HG03460 (cell line): ENCODE measurements around the gene CEMP1.
A peak's percentile ranks its signal among the peaks of the same experiment; 100 is the strongest.

ENCODE experiments used
- ATAC-seq: cut with Tn5 transposase; IDR thresholded peaks from one replicate; pipeline ENCODE4 v1.9.1; 2021; ENCODE audit not compliant: unreplicated experiment

CEMP1 gene

DNA sequence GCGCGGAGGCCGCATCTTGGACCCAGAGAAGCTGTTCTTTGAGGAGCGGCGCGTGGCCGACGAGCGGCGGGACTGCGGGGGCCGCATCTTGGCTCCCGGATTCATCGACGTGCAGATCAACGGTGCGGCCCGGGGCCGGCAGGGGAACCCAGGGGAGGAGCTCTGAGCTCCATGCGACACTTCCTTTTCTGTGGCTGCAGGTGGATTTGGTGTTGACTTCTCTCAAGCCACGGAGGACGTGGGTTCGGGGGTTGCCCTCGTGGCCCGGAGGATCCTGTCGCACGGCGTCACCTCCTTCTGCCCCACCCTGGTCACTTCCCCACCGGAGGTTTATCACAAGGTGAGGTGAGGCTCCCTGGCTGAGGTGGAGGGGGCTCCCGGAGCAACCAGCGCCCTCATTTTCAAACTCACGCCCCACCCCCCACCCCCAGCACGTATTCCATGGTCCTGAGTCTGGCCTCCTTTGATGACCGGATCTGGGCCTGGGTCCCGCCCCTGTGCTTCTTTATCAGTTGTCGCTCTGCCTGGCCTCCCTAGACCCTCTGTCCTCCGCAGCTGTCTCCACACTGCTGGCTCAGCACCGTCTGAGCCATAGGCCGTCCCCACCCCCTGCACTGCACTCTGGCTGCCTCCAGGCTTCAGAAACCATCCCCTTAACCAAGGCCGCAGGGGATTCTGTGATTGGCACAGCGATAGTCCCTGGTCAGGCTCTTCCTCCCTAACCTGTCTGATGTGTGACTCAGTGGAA, 10.2 kb downstream of the CEMP1 start:
- no peak for ATAC-seq

DNA sequence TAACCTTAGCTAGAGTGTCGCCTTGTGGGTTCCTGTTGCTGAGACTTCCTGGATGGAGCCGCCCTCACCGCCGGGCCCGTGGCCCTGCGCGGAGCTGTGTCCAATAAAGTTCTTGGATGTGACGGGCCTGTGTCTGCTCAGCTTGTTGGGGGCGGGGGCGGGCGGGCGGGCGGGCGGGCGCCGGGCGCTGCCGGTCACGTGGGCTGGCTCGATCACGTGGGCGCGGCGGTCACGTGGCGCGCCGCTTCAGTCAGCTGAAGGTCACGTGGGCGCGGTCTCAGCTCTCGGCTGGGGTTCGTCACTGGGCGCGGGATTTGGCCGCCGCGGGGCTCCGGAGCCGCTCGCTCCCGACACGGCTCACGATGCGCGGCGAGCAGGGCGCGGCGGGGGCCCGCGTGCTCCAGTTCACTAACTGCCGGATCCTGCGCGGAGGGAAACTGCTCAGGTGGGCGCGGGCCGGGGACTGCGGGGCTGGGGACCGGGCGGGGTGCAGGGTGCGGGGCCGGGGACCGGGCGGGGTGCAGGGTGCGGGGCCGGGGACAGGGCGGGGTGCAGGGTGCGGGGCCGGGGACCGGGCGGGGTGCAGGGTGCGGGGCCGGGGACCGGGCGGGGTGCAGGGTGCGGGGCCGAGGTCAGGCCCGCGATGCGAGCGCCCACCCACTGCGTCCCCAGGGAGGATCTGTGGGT, 11.0 kb downstream of the CEMP1 start, which contains the start of gene AMDHD2:
AMDHD2 (plus strand) TSS at position 275 of the 687 bp plus-strand sequence; CDS start at position 363, 88 bp downstream.
- no peak for ATAC-seq

GRCh38 chr16:2519711-2520080, 11.5 kb downstream of the CEMP1 start:
- no peak for ATAC-seq

DNA sequence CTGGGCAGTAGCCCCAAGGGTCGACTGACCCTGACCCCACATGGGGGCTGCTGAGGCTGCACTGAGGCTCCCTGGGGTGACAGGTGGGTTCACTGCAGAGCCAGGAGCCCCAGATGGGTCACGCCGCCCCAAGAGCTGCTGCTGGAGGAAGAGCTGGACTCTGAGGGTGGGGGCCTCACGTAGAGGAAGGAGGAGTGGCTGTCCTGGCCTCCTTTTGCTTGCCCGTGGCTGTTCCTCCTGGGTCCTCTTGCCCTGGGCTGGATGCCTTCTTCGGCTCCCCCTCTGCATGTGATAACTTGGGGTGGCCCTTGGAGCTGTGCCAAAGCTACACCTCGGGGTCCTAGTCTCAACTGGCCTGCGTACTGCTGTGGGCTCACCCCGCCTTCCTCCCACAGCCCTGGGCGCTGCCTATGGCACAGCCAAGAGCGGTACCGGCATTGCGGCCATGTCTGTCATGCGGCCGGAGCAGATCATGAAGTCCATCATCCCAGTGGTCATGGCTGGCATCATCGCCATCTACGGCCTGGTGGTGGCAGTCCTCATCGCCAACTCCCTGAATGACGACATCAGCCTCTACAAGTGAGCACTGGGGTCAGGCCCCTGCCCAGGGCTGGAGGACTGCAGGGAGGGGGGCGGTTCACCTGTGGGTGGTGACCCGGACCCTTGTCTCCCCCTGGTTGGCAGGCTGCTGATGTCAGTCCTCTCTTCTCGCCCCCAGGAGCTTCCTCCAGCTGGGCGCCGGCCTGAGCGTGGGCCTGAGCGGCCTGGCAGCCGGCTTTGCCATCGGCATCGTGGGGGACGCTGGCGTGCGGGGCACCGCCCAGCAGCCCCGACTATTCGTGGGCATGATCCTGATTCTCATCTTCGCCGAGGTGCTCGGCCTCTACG, 12.1 kb downstream of the CEMP1 start:
- no peak for ATAC-seq

DNA sequence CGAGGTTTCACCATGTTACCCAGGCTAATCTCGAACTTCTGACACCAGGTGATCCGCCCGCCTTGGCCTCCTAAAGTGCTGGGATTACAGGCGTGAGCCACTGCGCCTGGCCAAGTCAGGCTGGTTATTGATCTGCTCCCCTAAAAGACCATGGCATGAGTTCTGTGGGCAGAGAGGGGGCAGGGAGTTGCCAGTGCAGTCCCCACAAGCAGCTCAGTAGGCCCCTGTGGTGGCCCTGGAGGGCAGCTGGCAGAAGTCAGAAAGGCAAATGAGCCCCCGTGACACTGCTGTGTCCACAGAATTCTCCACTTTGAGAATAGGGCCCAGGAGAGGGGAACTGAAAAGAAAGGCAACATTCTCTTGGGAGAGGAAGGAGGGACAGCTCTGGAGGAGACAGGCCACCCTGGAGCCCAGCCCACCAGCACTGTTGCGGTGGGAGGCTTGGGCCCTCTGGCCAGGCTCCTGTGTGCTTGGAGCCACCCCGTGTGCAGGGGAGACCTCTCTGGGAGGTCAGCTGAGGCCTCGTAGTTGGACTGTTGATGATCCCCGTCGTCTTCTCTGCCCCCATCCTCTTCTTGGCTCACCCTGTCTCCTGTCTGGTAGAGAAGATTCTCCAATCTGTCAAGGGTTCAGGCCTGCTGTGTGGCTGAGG, 13.1 kb downstream of the CEMP1 start:
- no peak for ATAC-seq

GRCh38 chr16:2516391-2517240, 14.6 kb downstream of the CEMP1 start:
- ATAC-seq, result no peak

DNA sequence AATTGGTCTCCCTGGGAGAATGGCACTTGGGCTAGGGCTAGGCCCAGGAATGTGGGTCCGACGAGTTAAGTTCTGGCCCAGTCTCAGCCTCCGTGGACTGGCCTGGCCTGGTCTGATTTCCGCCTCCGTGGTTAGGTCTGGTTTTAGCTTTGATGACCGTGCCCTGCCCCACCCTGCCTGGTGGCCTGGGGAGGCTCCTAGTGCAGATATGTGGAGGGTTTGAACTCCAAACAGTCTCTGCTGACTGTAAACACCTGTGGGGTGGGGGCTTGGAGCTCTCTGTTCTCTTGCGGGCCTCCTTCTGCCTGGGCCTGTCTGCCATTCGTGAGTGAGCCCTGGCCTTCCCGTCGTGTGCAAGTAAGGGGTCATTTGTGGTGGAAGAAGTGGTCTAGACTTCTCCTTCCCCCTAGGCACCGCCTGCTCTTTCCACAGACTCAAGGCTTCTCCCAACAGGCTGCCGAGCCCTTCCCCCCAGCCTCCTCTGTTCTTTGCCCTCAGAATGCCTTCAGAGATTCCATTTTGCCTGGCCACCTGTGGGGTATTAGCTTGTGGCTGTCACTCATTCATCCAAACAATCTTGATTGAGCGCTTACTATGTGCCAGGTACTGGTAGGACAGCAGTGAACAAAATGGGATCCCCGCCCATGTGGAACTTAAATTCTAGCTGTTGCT, 15.9 kb downstream of the CEMP1 start:
- no peak for ATAC-seq

DNA sequence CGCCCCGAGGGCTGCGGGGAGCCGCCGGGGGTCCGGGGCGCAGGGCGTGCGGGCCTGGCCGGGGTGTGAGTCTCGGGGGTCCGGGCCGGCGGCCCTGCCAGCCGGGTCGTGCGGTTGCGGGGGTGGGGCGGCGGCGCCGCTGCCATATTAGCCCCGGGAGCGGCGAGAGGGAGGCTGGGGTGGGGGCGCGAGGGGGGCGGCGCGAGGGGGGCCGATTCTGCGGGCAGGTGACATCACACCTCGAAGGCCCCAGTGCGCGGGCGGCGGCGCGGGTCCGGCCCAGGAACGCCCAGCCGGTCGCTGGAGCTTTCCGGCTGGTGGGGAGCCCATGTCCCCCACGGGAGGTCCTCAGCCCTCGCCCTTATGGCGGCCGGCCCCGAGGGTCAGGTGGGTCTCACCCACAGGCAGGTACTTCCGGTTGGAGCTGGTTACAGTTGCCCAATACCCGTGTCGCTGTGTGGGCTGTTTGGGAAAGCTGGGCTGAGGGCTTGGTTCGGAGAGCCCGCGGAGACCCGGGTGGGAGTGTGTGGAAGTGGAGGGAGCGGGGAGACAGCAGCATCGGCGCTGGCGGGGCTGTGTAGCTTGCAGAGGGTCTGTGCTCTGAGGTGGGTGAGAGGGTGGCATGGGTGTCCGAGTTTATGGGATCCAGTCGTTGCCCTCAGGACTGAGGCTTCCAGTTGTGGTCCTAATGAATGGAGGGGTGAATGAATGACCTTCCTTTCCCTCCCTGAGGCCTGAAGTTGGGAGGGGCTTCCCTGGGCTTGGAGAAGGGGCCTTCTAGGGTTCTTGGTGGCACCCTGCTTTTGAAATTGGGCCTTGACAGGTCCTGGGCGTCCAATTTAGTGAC, 16.7 kb downstream of the CEMP1 start:
- no peak for ATAC-seq

DNA sequence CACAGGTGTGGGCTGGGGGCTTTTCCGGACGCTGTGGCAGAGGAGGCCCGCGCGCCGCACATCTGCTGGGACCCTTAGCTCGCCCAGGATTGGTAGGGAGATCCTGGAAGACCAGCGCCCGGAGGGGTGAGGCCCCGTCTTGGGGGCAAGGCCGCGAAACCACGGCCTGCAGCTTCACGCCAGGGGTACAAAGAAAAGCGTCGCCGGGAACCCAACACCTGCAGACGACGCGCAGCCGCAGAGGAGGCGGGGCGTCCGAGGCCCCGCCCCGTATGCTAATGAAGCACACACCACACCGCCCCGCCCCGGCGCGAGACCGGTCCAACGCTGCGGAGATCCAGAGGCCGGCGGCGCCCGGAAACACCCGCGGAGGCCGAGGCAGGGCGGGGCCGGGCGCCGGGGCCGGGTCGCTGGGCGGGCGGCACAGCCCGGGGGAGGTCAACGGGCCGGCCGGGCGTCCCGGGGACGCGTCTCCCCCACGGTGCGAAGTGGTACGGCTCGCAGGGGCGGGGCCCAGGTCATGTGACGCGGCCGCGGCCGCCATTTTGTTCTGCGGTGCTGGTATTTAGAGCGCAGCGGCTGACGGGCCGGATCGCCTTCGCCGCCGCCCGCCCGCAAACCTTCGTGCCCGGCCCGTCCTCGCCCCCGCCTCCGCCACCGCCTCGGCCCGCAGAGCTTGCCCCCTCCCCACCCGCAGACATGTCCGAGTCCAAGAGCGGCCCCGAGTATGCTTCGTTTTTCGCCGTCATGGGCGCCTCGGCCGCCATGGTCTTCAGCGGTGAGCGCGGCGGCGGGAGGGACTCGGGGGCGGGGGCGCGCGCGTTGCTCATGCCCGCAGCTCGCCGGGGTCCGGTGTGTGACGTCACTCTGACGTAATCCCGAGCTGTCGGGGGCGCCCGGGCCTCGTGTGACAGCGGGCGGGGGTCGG, 17.5 kb downstream of the CEMP1 start, which contains the start of gene ATP6V0C:
ATP6V0C (plus strand) TSS at position 548 of the 928 bp plus-strand sequence; CDS start at position 700, 152 bp downstream.
- peak; percentile 55 for ATAC-seq

DNA sequence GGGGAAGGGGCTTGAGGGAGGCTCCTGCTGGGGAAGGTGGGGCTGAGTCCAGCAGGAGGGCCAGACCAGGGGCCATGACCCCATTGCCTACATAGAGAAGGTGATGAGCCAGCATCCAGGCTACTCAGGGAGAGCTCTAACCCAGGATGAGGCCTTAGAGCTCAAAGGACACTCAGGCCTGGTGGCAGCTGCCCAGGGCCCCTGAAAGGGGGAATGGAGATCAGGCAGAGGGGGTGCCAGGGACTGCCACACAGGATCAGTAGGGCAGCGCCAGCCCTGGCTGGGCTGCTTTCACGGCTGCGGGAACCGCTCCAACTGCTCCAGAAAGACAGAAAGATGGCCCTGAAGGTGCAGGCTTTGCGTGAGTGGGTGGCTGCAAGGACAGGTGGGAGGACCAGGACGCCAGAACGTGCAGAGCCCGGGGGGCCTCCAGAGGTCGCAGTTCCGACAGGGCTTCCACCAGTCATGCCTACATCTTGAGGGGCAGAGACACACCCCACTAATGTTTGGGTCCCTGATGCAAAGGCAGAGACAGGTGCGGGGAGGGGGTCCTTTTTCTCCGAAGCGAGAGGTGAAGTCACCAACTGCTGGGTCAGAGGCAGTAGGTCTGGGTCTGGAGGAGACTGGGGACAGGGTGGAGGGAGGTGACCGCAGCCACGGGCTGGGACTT, 18.3 kb downstream of the CEMP1 start:
- no peak for ATAC-seq

- ATAC-seq, result no peak
These were observed 19.0 kb downstream of the CEMP1 start for GRCh38 chr16:2511996-2512734.

GRCh38 chr16:2511128-2511800, 19.9 kb downstream of the CEMP1 start:
- ATAC-seq, result no peak

- ATAC-seq, result no peak
These were observed 22.3 kb downstream of the CEMP1 start for GRCh38 chr16:2508722-2509400.

DNA sequence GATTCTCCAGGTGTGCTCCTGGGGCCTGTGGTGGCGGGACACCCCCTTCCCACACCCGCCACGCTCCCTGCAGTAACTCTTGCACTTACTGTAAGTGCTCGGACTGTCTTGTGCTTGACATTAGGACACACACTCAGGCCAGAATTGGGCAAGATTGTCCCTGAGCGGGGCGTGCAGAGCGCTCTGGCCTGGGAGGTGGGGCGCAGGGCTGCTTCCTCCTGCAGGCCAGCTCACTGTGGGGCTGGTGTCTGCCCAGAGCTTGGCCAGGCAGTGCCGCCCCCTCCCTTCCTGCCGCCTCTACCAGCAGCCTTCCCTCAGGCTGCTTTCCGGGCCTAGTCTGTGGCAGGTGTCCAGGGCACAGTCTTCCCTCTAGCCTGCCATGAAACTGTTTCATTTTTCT, 23.5 kb downstream of the CEMP1 start:
- ATAC-seq, result no peak

DNA sequence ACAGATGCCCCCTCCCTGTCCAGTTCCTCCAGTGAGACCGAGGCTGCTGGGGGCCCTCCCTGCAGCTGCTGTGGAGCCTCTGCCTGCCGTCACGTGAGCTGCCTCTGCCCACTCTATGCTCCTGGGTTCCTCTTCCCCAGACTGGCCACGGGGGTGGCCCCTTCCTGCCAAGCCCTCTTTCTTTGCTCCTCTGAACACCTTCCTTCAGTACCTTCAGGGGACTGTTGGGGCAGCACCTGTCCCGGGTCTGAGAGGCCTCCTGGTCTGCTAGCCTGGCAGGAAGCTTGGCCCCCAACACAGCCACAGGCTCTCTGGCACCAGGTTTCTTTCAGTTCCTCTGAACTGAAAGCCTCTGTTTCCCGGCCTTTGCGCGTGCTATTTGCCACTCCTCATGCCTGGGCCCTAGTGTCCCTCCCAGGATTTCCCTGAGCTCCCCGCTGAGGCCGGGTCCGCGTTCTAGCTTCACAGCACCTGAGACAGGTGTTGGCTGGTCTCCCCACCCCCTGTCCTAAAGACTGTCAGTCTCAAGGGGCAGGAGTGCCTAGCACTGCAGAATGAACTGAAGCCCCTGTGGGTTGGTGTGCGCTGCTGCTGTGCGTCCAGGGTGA, 24.1 kb downstream of the CEMP1 start:
- ATAC-seq, result no peak
